ENCODE measurements around the gene SLC10A7. TPM values are rescaled to one million over a fixed set of nuclear protein-coding genes. Genes with fewer than 3 reads are reported as not detected.

The SLC10A7 gene
- total and polyA plus RNA-seq, 10 of the 15 experiments (the other 5 are each of a cell fraction or from before 2014, with no cell fraction given): 4.6 to 23.7 (median 15.6) TPM

DNA sequence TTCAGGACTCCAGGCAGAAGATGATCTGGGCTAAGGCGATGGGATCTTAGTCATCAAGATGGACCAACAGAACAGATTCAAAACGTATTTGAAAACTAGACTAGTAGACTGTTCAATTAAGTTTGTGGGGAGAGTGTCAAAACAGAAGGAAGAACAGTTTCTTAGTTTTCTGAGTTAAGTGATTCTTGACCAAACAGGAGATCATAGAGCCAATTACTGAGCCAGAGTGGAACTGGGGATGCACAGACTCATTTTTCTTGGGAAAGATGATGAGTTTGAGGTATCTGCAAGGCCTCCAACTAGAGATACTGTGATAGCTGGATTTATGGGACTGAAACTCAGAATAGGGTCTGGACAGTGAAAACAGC is 187.9 kb downstream of the SLC10A7 start:
- in situ Hi-C loops (cut with MboI): loop anchor here (10.0 kb wide), 1 partner anchor 761 kb away; no protein-coding TSS in a partner anchor
- BruUV-seq (replicated peaks): no TSS peak
- Histone ChIP-seq H3K9me3 (replicated peaks; ENCODE audit: control insufficient read depth, insufficient read depth, low read length) (no peaks in the 10 kb centered on the region), H3K36me3 (ENCODE audit: control insufficient read depth in 2 of 2, insufficient read depth in 2 of 2, low read length in 1 of 2) (no peaks in the 10 kb centered on the region), H4K20me1 (ENCODE audit: control insufficient read depth, insufficient read depth) (no peaks in the 10 kb centered on the region), H3K4me3 (peak overlapping the region; percentile 54), H3K27ac (ENCODE audit: control insufficient read depth, insufficient read depth) (peak overlapping the region; percentile 38), H2AFZ (ENCODE audit: control insufficient read depth, low read depth, low read length) (peak overlapping the region; percentile 52), H3K4me1 (ENCODE audit: control insufficient read depth, insufficient read depth, low read length) (peaks cover 13% of the 10 kb centered on the region; the same call in 1 of the 2 replicates), H3K9ac (ENCODE audit: control insufficient read depth, insufficient read depth, low read length) (peak overlapping the region; percentile 28; the same call in 1 of the 2 replicates), H3K79me2 (ENCODE audit: control insufficient read depth, insufficient read depth, low read length) (peaks cover 1% of the 10 kb centered on the region), H3K4me2 (ENCODE audit: control insufficient read depth, insufficient read depth) (peak overlapping the region; percentile 78), H3K27me3 (replicated peaks in 1 of 2; ENCODE audit: control insufficient read depth in 2 of 2, insufficient read depth in 2 of 2, low read length in 1 of 2) (no peaks in the 10 kb centered on the region)
- ATAC-seq (peak; percentile 42; the same call in 2 of the 3 replicates), DNase-seq (ENCODE audit: low read depth, low spot score) (no peak), FAIRE-seq (peak; percentile 7)
- TF ChIP-seq IKZF2 (IDR thresholded peaks at IDR 0.05) (no peak), ZBED1 (IDR thresholded peaks at IDR 0.05; ENCODE audit: borderline replicate concordance) (0 out of 2 replicates have a peak, but pooled peaks have one; percentile 56)
- CTCF ChIA-PET: interaction anchor here (0.6 to 15.2 kb wide), 11 partner anchors 9 to 763 kb away, joined by 3 to 173 read pairs (median 4); no protein-coding TSS in a partner anchor
- RAD21 ChIA-PET (ENCODE audit: unreplicated experiment): interaction anchor here (0.9 to 8.3 kb wide), 9 partner anchors 9 to 239 kb away, joined by 3 to 159 read pairs (median 3); no protein-coding TSS in a partner anchor
- POLR2A ChIA-PET: interaction anchor here (0.9 to 2.6 kb wide), 5 partner anchors 22 to 65 kb away, joined by 3 to 27 read pairs (median 3); no protein-coding TSS in a partner anchor
- SMC1A ChIA-PET (ENCODE audit: uncharacterized antibody, unreplicated experiment): interaction anchor here (0.7 to 5.3 kb wide), 13 partner anchors 9 to 89 kb away, joined by 3 to 121 read pairs (median 6); no protein-coding TSS in a partner anchor
- intact Hi-C loops (cut with micrococcal nuclease; ENCODE audit: unreplicated experiment): loop anchor here (1.0 to 10.0 kb wide), 4 partner anchors 61 to 399 kb away; partner anchors contain the start of gene ZNF827
- 0% methylated on average over 2 of the region's 2 CpGs for WGBS (ENCODE audit: insufficient coverage, insufficient replicate concordance, low lambda C conversion rate, missing lambda C conversion rate)

DNA sequence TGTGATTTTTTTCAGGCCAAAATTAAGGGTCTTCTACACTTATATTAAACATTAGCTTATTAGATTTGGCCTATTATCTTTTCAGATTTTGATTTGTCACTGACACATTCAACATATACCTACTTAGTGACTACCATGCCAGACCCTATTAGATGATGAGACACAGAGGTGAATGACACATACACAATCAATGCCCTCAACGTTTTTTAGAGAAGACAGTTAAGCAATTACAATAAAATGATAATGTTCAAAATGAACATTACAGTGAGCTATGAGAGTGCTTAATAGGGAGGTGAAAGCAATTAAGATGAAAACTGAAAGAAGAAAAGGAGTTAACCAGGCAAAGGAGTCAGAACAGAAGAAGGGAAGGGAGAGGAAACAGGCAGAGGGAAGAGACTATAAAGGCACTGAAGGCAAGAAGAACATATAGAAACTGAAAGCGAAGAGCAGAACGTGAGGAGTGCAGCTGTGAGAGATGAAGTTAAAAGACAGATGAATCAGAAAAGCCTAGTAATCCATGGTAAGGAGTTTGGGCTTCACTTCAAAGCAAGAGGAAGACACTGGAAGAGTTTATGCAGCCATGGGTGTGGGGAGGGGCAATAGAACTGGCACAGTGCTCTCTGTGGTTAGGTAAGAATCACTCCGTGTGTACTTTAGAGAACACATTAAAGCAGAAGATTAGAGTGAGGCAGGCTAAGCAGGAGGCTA is 188.4 kb downstream of the SLC10A7 start:
- BruUV-seq (replicated peaks): no TSS peak
- FAIRE-seq: no peak
- 2% methylated on average over 4 of the region's 4 CpGs for whole genome bisulfite sequencing (ENCODE audit: insufficient coverage, insufficient replicate concordance, low lambda C conversion rate, missing lambda C conversion rate)
- Histone ChIP-seq H3K79me2 (ENCODE audit: control insufficient read depth, insufficient read depth, low read length) (peaks cover 1% of the 10 kb centered on the region), H3K4me3 (peak overlapping the region; percentile 54), H3K36me3 (ENCODE audit: control insufficient read depth in 2 of 2, insufficient read depth in 2 of 2, low read length in 1 of 2) (no peaks in the 10 kb centered on the region), H3K9ac (ENCODE audit: control insufficient read depth, insufficient read depth, low read length) (peak overlapping the region; percentile 28; the same call in 1 of the 2 replicates), H3K27ac (ENCODE audit: control insufficient read depth, insufficient read depth) (peak overlapping the region; percentile 38), H2AFZ (ENCODE audit: control insufficient read depth, low read depth, low read length) (peak overlapping the region; percentile 52), H3K9me3 (replicated peaks; ENCODE audit: control insufficient read depth, insufficient read depth, low read length) (no peaks in the 10 kb centered on the region), H3K4me1 (ENCODE audit: control insufficient read depth, insufficient read depth, low read length) (peaks cover 13% of the 10 kb centered on the region; the same call in 1 of the 2 replicates), H3K27me3 (replicated peaks in 1 of 2; ENCODE audit: control insufficient read depth in 2 of 2, insufficient read depth in 2 of 2, low read length in 1 of 2) (no peaks in the 10 kb centered on the region), H4K20me1 (ENCODE audit: control insufficient read depth, insufficient read depth) (no peaks in the 10 kb centered on the region), H3K4me2 (ENCODE audit: control insufficient read depth, insufficient read depth) (peak overlapping the region; percentile 78)
- SMC1A ChIA-PET (ENCODE audit: uncharacterized antibody, unreplicated experiment): interaction anchor here (0.7 to 5.3 kb wide), 13 partner anchors 10 to 708 kb away, joined by 3 to 121 read pairs (median 6); no protein-coding TSS in a partner anchor
- POLR2A ChIA-PET: interaction anchor here (0.9 to 2.6 kb wide), 5 partner anchors 21 to 64 kb away, joined by 3 to 27 read pairs (median 3); no protein-coding TSS in a partner anchor
- intact Hi-C loops (cut with micrococcal nuclease; ENCODE audit: unreplicated experiment): loop anchor here (1.0 to 10.0 kb wide), 4 partner anchors 60 to 399 kb away; partner anchors contain the start of gene ZNF827
- peak; percentile 59 for DNase-seq (ENCODE audit: low read depth, low spot score)
- ATAC-seq: peak; percentile 88
- in situ Hi-C loops (cut with MboI): loop anchor here (10.0 kb wide), 1 partner anchor 761 kb away; no protein-coding TSS in a partner anchor
- CTCF ChIA-PET: interaction anchor here (0.6 to 15.2 kb wide), 12 partner anchors 10 to 764 kb away, joined by 3 to 173 read pairs (median 4); no protein-coding TSS in a partner anchor
- RAD21 ChIA-PET (ENCODE audit: unreplicated experiment): interaction anchor here (1.0 to 8.3 kb wide), 8 partner anchors 10 to 238 kb away, joined by 3 to 159 read pairs (median 4); no protein-coding TSS in a partner anchor
- TF ChIP-seq NFIC (IDR thresholded peaks at IDR 0.05; ENCODE audit: low read depth, low read length) (peak; percentile 44; the same call in 1 of the 2 replicates), FOXK2 (IDR thresholded peaks at IDR 0.05) (no peak), MAX (IDR thresholded peaks at IDR 0.05; ENCODE audit: low read depth, low read length) (no peak), MYB (IDR thresholded peaks at IDR 0.05; ENCODE audit: borderline replicate concordance, low read depth, low read length) (no peak), CBFB (IDR thresholded peaks at IDR 0.05; ENCODE audit: low read depth) (no peak), ATF2 (IDR thresholded peaks at IDR 0.05; ENCODE audit: low read length) (peak; percentile 37; the same call in 1 of the 2 replicates), IRF4 (IDR thresholded peaks at IDR 0.05; ENCODE audit: low read depth, low read length) (0 out of 2 replicates have a peak, but pooled peaks have one; percentile 72), NR2C2 (IDR thresholded peaks at IDR 0.05; ENCODE audit: borderline replicate concordance, control insufficient read depth, insufficient read length, low read depth) (no peak), MLLT1 (IDR thresholded peaks at IDR 0.05) (peak; percentile 59; the same call in 1 of the 2 replicates), ZBED1 (IDR thresholded peaks at IDR 0.05; ENCODE audit: borderline replicate concordance) (no peak)
